Fibroblast of lung (primary cell): ENCODE measurements around the gene STARD4.

Source experiments
- CTCF ChIP-seq, 2 donors: IDR thresholded peaks in 1 of 2; conservative IDR thresholded peaks in 1 of 2; 1 replicate in 1 of 2; 2 replicates in 1 of 2; pipeline ENCODE4 v1.5.1; 2011 to 2012; ENCODE audit warnings: low read length in 2 of 2, control low read depth in 1 of 2, inconsistent platforms in 1 of 2, low read depth in 1 of 2, mild to moderate bottlenecking in 1 of 2
- EZH2 ChIP-seq: IDR thresholded peaks from 2 replicates; pipeline ENCODE4 v1.5.1; 2012; ENCODE audit warnings: low read length, control low read depth, mild to moderate bottlenecking; ENCODE audit errors: missing control alignments

GRCh38 chr5:111472579-111472978 lies 39.8 kb downstream of the STARD4 start:
- no peak for TF ChIP-seq EZH2
- no peak for TF ChIP-seq CTCF (conservative IDR thresholded peaks at IDR 0.05 in 1 of 2, IDR thresholded peaks at IDR 0.05 in 1 of 2; ENCODE audit: low read depth in 1 of 2, low read length in 2 of 2)
